Ascending aorta (tissue), 2 donors: ENCODE measurements around the gene FAM240A. TPM values are rescaled to one million over a fixed set of nuclear protein-coding genes. Genes with fewer than 3 reads are reported as not detected.

Source experiments
- DNase-seq, 2 donors: peaks; one replicate each; pipeline ENCODE4 v3.0.0-alpha.2; 2019; ENCODE audit warnings: low spot score in 2 of 2
- H3K27ac ChIP-seq, 2 donors: fragments of 200-600 bp; sonication (generic); one replicate each; pipeline ENCODE4 v1.5.1; 2016 to 2017; ENCODE audit warnings: mild to moderate bottlenecking in 1 of 2
- H3K27me3 ChIP-seq: fragments of 200-600 bp; sonication (generic); one replicate; pipeline ENCODE4 v1.5.1; 2017
- H3K36me3 ChIP-seq, 2 donors: fragments of 200-600 bp; sonication (generic); one replicate each; pipeline ENCODE4 v1.5.1; 2016
- H3K4me1 ChIP-seq, 2 donors: fragments of 200-600 bp; sonication (generic); one replicate each; pipeline ENCODE4 v1.5.1; 2016 to 2017; ENCODE audit warnings: mild to moderate bottlenecking in 1 of 2
- H3K4me3 ChIP-seq, 2 donors: fragments of 200-600 bp; sonication (generic); one replicate each; pipeline ENCODE4 v1.5.1; 2016 to 2017; ENCODE audit warnings: mild to moderate bottlenecking in 1 of 2
- H3K9me3 ChIP-seq, 2 donors: fragments of 200-600 bp; sonication (generic); one replicate each; pipeline ENCODE4 v1.5.1; 2016
- intact Hi-C: fragments of 100-400 bp; cut with DNase I; formaldehyde crosslinking; loops from one replicate; pipeline ENCODE4 v1.15.1; 2023
- total RNA-seq: library from RNA; depleted of rRNA; stranded (reverse); fragments of >200 nt; gene quantifications from one replicate; pipeline ENCODE4 v1.1.0, GENCODE V29; 2016
- TF ChIP-seq, protein P1 (sequence below), 3 experiments: fragments of 200-600 bp in 2 of 3; fragments of 450-650 bp in 1 of 3; sonication (generic) in 2 of 3; IDR thresholded peaks; one replicate each; pipeline ENCODE4 v1.5.1; 2016 to 2019; ENCODE audit warnings: antibody characterized with exemption in 3 of 3, mild to moderate bottlenecking in 1 of 3, moderate library complexity in 1 of 3

The FAM240A gene
- total RNA-seq, 1 donor from 2014 or later = not detected

DNA sequence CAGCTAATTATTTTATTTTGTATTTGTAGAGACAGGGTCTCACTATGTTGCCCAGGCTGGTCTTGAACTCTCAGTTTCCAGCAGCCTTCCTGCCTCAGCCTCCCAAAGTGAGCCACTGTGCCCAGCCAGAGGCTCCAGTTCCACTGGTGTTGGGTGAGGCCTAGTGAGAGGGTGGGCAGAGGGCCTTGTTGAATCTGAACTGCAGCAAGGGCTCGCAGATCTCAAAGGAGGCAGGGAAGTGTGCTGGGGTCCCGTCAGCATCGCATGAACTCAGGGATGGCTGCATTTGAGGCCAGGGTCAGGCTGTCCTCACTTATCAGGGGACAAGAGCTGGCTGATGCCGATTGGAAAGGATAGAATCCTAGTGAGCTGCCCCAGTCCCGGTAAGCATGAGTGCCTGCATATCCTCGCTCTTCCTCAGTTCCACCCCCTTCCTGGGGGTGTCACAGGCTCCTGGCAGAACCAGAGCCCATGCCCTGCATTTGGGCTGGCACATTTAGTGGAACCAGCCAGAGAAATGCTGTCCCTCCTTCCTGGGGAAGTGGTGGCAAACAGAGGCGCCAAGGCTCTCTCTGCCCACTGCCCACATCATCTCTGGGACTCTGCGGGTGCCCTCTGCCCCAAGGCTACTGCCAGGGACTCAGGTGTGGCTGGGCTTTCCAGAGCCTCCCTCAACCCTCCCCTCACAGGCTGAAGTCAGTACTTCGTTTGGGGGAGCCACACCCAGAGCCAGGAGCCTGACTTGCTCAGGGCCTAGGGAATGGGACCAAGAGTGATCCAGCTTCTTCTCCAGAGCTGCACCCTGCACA, 57.1 kb downstream of the FAM240A start:
- Histone ChIP-seq H3K27me3 (no peaks in the 10 kb centered on the region), H3K4me1 (no peaks in the 10 kb centered on the region), H3K36me3 (peaks cover 0 to 16% of the 10 kb centered on the region in 2 donors), H3K4me3 (no peak overlapping the region), H3K9me3 (no peaks in the 10 kb centered on the region), H3K27ac (no peak overlapping the region)
- intact Hi-C loops = no loop called here
- TF ChIP-seq, protein P1, sequence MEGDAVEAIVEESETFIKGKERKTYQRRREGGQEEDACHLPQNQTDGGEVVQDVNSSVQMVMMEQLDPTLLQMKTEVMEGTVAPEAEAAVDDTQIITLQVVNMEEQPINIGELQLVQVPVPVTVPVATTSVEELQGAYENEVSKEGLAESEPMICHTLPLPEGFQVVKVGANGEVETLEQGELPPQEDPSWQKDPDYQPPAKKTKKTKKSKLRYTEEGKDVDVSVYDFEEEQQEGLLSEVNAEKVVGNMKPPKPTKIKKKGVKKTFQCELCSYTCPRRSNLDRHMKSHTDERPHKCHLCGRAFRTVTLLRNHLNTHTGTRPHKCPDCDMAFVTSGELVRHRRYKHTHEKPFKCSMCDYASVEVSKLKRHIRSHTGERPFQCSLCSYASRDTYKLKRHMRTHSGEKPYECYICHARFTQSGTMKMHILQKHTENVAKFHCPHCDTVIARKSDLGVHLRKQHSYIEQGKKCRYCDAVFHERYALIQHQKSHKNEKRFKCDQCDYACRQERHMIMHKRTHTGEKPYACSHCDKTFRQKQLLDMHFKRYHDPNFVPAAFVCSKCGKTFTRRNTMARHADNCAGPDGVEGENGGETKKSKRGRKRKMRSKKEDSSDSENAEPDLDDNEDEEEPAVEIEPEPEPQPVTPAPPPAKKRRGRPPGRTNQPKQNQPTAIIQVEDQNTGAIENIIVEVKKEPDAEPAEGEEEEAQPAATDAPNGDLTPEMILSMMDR (IDR thresholded peaks at IDR 0.05) = no peak
- DNase-seq = peak; percentile 6 to 50

DNA sequence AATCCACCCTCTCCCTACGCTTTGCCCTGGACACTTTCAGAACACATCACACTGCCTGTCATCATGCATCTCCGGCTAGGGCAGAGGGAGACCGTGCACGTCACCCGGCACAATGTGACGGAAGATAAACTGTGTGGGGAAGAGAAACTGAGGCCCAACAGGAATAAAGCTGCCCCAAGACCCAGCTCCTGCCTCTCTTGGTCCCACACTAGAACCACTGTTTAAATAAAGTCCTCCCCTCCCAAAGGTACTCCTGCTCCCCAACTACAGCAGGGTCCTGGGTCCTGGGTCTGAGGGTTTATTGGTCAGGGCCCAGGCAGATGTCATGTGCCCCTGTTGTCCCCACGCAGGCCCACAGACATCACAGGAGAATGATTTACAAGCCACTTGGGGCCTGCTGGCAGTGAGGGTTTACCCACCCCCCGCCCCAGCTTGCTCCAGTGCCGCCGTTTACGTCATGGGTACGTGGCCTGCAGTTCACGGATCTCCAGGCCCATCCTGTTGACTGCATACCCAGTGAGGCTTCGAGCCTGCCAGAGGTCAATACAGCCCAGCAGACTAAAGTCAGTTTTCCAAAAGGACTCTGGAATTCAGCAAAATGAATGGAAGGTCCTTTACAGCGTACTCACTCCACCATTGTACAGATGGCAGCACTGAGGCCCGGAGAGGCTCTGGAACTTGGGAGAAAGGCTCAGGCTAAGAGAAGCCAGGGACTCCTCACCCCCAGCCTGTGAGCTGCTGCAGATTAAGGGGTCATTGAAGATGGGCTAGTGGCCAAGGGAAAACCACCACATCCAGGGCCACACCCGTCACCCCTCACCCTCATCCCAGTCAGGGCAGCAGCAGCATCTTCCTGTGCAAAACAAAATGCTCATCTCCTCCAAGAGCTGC, 57.9 kb downstream of the FAM240A start:
- Histone ChIP-seq H3K36me3 (peaks cover 0 to 22% of the 10 kb centered on the region in 2 donors), H3K27ac (no peak overlapping the region), H3K27me3 (no peaks in the 10 kb centered on the region), H3K4me1 (no peaks in the 10 kb centered on the region), H3K4me3 (no peak overlapping the region), H3K9me3 (no peaks in the 10 kb centered on the region)
- intact Hi-C loops = no loop called here
- TF ChIP-seq, protein P1 (IDR thresholded peaks at IDR 0.05) = no peak
- peak; percentile 3 to 42 for DNase-seq

DNA sequence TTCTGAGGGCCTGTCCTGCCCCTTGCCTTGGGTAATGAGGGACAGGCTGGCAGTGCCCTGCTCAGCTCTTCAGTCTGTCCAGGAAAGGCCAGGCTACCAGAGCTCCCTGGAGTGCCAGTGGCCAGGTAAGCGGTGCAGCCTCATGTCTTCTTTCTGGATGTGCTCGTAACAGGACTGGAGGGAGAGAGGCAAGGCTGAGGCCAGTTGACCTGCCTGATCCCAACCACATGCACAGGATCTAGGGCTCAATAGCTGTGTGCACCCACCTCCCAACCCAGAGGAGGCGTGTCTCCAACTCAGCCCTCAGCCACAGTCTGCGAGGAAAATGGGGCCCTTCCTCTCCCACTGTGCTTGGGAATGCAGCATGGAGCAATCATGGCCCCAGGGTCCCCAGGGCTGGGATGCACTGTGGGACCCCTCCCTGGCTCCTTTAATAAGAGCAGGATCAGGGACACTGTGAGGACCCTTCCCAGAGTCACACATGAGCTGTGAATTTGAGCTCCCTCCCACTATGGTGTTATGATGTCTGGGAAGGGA, 58.6 kb downstream of the FAM240A start:
- Histone ChIP-seq H3K27ac (no peak overlapping the region), H3K27me3 (no peaks in the 10 kb centered on the region), H3K36me3 (peaks cover 0 to 29% of the 10 kb centered on the region in 2 donors), H3K9me3 (no peaks in the 10 kb centered on the region), H3K4me1 (no peaks in the 10 kb centered on the region), H3K4me3 (no peak overlapping the region)
- TF ChIP-seq, protein P1 (IDR thresholded peaks at IDR 0.05) = no peak
- intact Hi-C loops = no loop called here
- peak; percentile 1 to 40 for DNase-seq

DNA sequence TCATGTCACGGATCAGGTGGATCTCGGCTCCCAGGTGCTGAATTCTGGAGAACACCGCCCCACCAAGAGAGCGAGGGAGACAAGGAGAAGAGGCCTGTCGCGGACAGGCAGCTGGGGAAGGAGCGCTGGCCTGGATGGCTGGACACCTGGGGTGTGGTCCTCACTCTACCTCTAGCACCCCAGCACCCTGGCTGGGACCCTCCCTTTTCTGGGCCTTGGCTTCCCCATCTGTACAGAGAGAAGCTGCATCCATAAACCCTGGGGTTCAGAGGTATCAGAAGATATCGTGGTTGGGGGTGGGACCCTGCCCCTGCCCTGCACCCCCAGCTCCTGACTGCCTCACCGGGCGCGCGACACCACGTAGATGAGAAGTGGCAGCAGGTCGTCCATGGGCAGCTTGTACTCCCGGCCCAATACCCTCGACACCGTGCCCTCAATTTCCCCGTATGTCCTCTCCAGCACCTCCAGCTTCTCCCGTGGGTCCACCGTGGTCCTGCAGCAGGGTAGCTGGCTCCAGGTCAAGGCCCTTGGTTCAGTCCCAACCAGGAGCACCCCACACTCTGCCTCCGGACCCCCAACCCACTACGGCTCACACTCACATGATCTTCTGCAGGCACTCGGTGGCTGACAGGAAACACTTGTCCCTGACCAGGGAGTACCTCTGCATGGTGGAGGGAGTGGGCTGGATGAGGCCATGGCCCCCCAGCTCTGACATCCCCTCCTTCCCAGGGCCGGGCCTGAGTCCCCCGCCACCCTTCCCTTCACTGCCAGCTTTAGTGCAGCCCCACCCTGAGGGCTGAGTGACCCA, 59.4 kb downstream of the FAM240A start:
- TF ChIP-seq, protein P1 (IDR thresholded peaks at IDR 0.05) = no peak
- peaks cover 0 to 32% of the 10 kb centered on the region in 2 donors for H3K36me3 ChIP-seq

DNA sequence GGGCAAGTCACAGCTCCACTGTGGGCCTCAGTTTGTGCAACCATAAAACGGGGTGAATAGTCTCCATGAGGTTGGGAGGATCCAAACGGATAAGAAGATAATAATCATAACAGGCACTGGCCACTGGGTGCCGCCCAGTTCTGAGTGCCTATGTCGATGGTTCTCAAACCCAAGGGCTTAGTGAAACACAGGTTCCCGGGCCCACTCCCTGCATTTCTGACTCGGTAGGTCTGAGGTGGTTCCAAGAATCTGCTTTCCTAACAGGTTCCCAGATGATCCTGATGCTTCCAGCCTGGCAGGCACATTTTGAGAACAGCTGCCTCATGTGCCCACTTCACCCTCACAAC, 60.0 kb downstream of the FAM240A start:
- intact Hi-C loops = no loop called here
- TF ChIP-seq, protein P1 (IDR thresholded peaks at IDR 0.05) = no peak
- Histone ChIP-seq H3K27me3 (no peaks in the 10 kb centered on the region), H3K9me3 (no peaks in the 10 kb centered on the region), H3K4me1 (no peaks in the 10 kb centered on the region), H3K36me3 (peaks cover 0 to 32% of the 10 kb centered on the region in 2 donors), H3K27ac (no peak overlapping the region), H3K4me3 (no peak overlapping the region)
- DNase-seq = peak in 1 of 2 donors; percentile 47

More for the DNA sequence above, 59.4 kb downstream of the FAM240A start:
- peak; percentile 5 to 57 for DNase-seq
- H3K4me1 ChIP-seq = no peaks in the 10 kb centered on the region
- H3K4me3 ChIP-seq = no peak overlapping the region
- no peak overlapping the region for H3K27ac ChIP-seq
- H3K9me3 ChIP-seq = no peaks in the 10 kb centered on the region
- intact Hi-C loops = no loop called here
- no peaks in the 10 kb centered on the region for H3K27me3 ChIP-seq
